WI38 (cell line): Measurements from ENCODE around the gene TRIM24.
"Not testable (repeated sequence)": the region's sequence is repeated elsewhere in the genome, so short reads cannot be mapped to it uniquely, and the experiment has no call there.

Experiments used
- H3K4me3 ChIP-seq: 2 replicates; pipeline ENCODE4 v1.5.1; 2011; ENCODE audit warnings: low read depth, mild to moderate bottlenecking, control low read depth, low read length
- TF ChIP-seq, protein P1 (sequence below): IDR thresholded peaks from 2 replicates; pipeline ENCODE4 v1.5.1; 2012; ENCODE audit warnings: low read depth, mild to moderate bottlenecking, control low read depth, low read length

TRIM24 gene

DNA sequence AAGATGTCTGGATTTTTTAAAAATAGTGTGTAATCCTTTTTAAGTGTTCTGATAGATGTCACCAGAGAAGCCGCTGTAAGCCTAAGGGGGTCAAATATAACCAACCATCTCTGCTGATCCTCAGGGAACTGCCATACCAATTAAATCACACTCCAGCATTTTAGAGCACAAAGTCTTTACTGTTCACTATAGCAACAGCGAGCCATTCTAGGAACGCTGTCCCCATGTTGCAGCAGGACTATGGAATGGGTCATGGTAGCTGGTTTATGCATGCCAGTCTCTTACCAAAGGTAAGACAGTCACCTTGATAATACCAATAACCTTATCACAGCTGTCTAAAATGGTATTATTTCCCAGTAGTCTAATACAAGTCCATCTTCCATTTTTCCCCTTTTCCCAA lies 33.5 kb downstream of the TRIM24 start:
- H3K4me3 ChIP-seq, result no peak overlapping the region
- TF ChIP-seq, protein P1, sequence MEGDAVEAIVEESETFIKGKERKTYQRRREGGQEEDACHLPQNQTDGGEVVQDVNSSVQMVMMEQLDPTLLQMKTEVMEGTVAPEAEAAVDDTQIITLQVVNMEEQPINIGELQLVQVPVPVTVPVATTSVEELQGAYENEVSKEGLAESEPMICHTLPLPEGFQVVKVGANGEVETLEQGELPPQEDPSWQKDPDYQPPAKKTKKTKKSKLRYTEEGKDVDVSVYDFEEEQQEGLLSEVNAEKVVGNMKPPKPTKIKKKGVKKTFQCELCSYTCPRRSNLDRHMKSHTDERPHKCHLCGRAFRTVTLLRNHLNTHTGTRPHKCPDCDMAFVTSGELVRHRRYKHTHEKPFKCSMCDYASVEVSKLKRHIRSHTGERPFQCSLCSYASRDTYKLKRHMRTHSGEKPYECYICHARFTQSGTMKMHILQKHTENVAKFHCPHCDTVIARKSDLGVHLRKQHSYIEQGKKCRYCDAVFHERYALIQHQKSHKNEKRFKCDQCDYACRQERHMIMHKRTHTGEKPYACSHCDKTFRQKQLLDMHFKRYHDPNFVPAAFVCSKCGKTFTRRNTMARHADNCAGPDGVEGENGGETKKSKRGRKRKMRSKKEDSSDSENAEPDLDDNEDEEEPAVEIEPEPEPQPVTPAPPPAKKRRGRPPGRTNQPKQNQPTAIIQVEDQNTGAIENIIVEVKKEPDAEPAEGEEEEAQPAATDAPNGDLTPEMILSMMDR, result no peak

DNA sequence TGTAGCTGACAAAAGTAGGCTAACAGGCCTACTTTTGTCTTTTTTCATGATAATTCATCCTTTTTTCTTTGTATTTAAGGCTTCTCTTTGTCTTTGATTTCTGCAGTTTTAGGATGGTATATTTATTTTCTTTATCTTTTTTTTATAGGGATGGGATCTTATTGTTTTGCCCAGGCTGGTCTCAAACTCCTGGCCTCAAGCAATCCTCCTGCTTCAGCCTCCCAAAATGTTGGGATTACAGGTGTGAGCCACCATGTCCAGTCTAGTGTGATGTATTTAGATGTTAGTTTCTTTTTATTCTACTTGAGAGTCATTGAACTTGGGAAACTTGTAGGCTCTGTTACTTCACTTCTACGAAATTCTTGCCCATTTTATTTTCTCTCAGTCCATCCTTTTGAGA lies 35.4 kb downstream of the TRIM24 start:
- no peak overlapping the region for H3K4me3 ChIP-seq
- TF ChIP-seq, protein P1, result no peak

DNA sequence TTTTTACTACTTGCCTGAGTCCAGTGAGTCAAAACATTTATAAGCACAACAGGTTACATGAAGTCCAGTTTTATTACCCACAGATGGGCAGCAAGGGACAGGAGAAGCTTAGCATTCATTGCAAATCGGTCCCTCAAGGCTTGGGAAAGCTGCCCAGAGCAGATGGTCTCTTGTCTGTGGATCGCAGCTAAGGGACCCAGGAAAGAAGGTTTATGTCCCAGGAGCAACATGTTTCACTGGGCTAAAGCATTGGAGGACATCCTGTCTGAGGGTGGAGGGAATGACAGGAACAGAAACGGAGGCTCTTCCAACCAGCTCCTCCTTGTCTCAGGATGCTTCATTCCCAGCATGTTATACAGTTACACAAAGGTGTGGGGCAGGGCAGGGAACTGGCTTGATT lies 39.3 kb downstream of the TRIM24 start:
- TF ChIP-seq, protein P1, result no peak
- H3K4me3 ChIP-seq, result no peak overlapping the region

DNA sequence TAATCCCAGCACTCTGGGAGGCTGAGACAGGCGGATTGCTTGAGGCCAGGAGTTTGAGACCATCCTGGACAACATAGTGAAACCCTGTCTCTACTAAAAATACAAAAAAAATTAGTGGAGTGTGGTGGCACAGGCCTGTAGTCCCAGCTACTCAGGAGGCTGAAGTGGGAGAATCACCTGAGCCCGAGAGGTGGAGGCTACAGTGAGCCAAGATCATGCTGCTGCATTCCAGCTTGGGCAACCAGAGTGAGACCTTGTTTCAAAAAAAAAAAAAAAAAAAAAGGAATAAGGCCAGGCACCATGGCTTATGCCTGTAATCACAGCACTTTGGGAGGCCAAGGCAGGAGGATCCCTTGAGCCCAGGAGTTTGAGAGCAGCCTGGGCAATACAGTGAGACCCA lies 40.2 kb downstream of the TRIM24 start:
- H3K4me3 ChIP-seq, result not testable (repeated sequence)

DNA sequence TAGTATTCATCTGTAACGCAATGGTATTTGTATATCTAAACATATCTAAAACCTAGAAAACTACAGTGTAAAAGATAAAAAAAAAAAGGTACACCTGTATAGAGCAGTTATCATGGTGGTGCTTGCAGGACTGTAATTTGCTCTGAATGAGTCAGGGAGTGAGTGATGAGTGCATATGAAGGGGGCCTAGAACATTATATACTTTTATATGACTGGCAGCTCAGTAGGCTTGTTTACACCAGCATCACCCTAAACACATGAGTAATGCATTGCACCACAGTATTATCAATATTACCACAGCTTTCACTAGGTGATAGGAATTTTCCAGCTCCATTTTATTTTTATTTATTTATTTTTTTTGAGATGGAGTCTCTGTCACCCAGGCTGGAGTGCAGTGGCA lies 40.8 kb downstream of the TRIM24 start:
- H3K4me3 ChIP-seq, result no peak overlapping the region
- TF ChIP-seq, protein P1, result no peak

DNA sequence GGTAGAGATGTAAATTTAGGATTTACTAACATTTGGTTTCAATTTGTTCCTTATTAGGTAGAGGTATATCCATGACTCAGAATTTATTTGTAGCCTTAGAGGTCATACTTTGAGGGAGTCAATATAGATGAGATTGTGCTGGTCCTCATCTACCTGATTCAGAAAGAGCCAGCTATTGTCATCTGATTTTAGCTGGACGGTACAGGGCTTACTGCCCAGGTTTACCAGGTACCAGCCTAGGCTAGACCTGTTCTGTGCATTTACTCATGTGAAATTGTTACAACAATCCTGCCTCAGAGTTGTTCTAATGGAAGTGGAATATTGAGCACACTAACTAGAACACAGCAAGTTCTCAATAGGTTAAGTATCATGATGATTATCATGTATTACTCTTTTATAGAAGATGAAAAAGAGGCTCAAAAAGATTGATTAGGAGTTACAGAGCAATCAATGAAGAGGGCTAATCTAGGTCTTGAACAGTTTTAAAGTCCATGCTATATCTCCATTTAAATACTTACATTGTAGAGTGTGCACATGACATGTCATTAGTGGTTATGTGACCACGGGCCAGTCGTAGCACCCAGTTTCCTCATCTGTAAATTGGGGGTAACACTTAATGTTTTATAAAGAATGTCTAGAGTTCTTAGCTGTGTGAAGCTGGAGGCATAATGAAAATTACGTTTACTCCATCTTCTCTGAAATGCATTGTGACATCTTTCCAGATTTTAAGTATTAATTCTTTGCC lies 42.1 kb downstream of the TRIM24 start:
- TF ChIP-seq, protein P1, result no peak

DNA sequence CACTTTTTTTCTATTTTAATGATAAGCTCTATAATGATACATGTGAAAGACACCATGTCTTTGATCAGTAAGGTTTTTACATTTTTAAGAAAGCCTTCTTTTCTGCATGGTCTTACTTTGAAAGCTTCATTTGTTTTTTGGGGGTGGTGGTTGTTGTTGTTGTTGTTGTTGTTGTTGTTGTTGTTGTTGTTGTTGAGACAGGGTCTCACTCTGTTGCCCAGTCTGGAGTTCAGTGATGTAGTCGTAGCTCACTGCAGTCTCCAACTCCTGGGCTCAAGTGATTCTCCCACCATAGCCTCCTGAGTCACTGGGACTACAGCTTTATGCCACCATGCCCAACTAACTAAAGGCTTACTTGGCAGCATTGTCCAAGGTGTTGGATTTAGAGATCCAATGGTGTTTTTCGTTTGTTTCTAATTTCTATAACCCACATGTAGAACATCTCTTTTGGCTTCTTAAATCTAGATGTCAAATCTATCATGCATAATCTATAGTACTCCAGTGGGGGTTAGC lies 45.4 kb downstream of the TRIM24 start:
- no peak overlapping the region for H3K4me3 ChIP-seq
- TF ChIP-seq, protein P1, result no peak

More for the DNA sequence above, 42.1 kb downstream of the TRIM24 start:
- no peak overlapping the region for H3K4me3 ChIP-seq

DNA sequence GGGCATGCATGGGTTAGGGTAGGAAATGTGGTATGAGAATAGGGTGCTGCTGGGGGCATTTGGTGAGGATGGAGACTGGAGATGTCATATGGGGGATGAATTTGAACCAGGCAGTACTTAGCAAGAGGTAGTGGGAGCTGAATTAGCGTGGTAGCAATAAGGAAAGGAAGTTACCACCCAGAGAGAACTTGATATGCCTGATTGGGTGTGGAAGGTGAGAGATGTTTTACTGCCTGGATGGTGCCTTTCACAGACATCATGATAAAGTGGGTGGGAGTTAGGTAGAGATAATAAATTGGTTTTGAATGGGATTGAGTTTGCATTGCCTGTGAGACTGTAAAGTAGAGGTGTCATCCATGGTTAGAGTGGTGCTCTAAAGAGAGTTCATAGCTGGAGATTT lies 46.7 kb downstream of the TRIM24 start:
- H3K4me3 ChIP-seq, result no peak overlapping the region
- TF ChIP-seq, protein P1, result no peak
